Measurements from ENCODE around the gene ADRA2C. TPM values are rescaled to one million over a fixed set of nuclear protein-coding genes. Genes with fewer than 3 reads are reported as not detected.
A peak's percentile ranks its signal among the peaks of the same experiment; 100 is the strongest.

ADRA2C gene
- total RNA-seq, 1 experiment from 2014 or later: 8.6 TPM

DNA sequence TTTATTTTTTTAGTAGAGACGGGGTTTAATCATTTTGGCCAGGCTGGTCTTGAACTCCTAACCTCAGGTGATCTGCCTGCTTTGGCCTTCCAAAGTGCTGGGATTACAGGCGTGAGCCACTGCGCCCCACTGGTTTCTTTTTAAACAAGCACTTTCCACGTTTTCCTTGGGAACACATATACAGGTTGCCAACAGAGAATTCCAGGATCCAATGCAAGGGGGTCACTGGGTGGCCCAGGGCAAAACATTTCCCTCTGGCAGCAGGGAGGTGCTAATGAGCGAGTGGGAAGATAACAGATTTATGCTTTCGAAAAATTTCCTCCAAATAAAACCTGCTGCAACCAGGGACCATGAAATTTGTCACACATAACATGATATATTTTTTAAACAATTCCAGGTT, 41.1 kb downstream of the ADRA2C start:
- H3K18ac ChIP-seq (ENCODE audit: insufficient read length, low read depth, low read length): no peak overlapping the region
- no CpG with 5 or more reads among the region's 6 CpGs for WGBS (ENCODE audit: extremely low coverage, insufficient read length, low lambda C conversion rate)
- H3K36me3 Mint-ChIP-seq (ENCODE audit: insufficient read depth in 1 of 3, low read depth in 3 of 3): no peaks in the 10 kb centered on the region; a peak in 1 of 7 replicates
- no peak overlapping the region for H2AFZ ChIP-seq (ENCODE audit: low read length)
- no peak overlapping the region for H3K14ac ChIP-seq (ENCODE audit: insufficient read depth, low read length)
- no peak overlapping the region for H3K27ac ChIP-seq (ENCODE audit: insufficient read length, low read depth, low read length)
- no peak overlapping the region for H4K8ac ChIP-seq (replicated peaks; ENCODE audit: insufficient read length, low read depth, low read length)
- TF ChIP-seq, protein P1, sequence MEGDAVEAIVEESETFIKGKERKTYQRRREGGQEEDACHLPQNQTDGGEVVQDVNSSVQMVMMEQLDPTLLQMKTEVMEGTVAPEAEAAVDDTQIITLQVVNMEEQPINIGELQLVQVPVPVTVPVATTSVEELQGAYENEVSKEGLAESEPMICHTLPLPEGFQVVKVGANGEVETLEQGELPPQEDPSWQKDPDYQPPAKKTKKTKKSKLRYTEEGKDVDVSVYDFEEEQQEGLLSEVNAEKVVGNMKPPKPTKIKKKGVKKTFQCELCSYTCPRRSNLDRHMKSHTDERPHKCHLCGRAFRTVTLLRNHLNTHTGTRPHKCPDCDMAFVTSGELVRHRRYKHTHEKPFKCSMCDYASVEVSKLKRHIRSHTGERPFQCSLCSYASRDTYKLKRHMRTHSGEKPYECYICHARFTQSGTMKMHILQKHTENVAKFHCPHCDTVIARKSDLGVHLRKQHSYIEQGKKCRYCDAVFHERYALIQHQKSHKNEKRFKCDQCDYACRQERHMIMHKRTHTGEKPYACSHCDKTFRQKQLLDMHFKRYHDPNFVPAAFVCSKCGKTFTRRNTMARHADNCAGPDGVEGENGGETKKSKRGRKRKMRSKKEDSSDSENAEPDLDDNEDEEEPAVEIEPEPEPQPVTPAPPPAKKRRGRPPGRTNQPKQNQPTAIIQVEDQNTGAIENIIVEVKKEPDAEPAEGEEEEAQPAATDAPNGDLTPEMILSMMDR (conservative IDR thresholded peaks at IDR 0.05): no peak
- peaks cover 28% of the 10 kb centered on the region for H3K27me3 Mint-ChIP-seq (ENCODE audit: low read depth)
- no peaks in the 10 kb centered on the region for H3K79me2 ChIP-seq (ENCODE audit: insufficient read depth, low read length)
- no peak overlapping the region for H2BK12ac ChIP-seq (ENCODE audit: insufficient read length, low read depth, low read length)
- no peak overlapping the region for H2BK120ac ChIP-seq (ENCODE audit: low read depth, low read length, poor library complexity, severe bottlenecking)
- no peak overlapping the region for H3K4ac ChIP-seq (ENCODE audit: low read depth, low read length)
- no peak overlapping the region for H3K4me2 ChIP-seq (ENCODE audit: insufficient read depth, insufficient read length, low read length)
- no peak overlapping the region for H2BK5ac ChIP-seq (ENCODE audit: insufficient read length, low read length)
- H4K91ac ChIP-seq (ENCODE audit: insufficient read length, low read depth, low read length): no peak overlapping the region
- no peak overlapping the region for H3K9ac ChIP-seq (ENCODE audit: extremely low read depth, insufficient read length, low read length)
- no peaks in the 10 kb centered on the region for H3K23me2 ChIP-seq (ENCODE audit: insufficient read length, low read depth, low read length, poor library complexity, severe bottlenecking)
- H3K4me3 Mint-ChIP-seq: no peak overlapping the region
- H4K5ac ChIP-seq (ENCODE audit: insufficient read length, low read depth, low read length): no peak overlapping the region
- H3K9me3 ChIP-seq (ENCODE audit: control insufficient read depth, low read depth, low read length): no peaks in the 10 kb centered on the region
- peaks cover 8% of the 10 kb centered on the region; the same call in 1 of the 2 replicates for H3K4me1 ChIP-seq (ENCODE audit: insufficient read depth, low read length)
- no peak overlapping the region for H2AK5ac ChIP-seq (ENCODE audit: insufficient read length, low read length)
- no peaks in the 10 kb centered on the region; a peak in 1 of 5 replicates for H3K9me3 Mint-ChIP-seq
- H3T11ph ChIP-seq (ENCODE audit: low read length): no peak overlapping the region
- H3K27ac Mint-ChIP-seq: peak overlapping the region in 1 of 3 experiments; percentile 62; a peak in 2 of 7 replicates
- H2BK20ac ChIP-seq (ENCODE audit: low read depth, low read length, poor library complexity, severe bottlenecking): no peak overlapping the region
- DNase-seq: no peak
- H3K56ac ChIP-seq (ENCODE audit: insufficient read length, low read depth, low read length): no peak overlapping the region
- H3K27me3 ChIP-seq (ENCODE audit: insufficient read depth, low read length): no peaks in the 10 kb centered on the region
- H4K20me1 ChIP-seq (ENCODE audit: control insufficient read depth, insufficient read depth, insufficient read length): no peaks in the 10 kb centered on the region
- H2BK15ac ChIP-seq (ENCODE audit: low read depth, low read length): no peak overlapping the region
- peaks cover 33 to 55% of the 10 kb centered on the region in 2 experiments for H3K4me1 Mint-ChIP-seq
- H3K23ac ChIP-seq (ENCODE audit: insufficient read length, low read depth, low read length): no peak overlapping the region
- H3K79me1 ChIP-seq (ENCODE audit: insufficient read depth, low read depth, low read length, poor library complexity, severe bottlenecking): no peaks in the 10 kb centered on the region

Data from H9 (cell line).